ENCODE results near the gene ANKRD30B.
"Not testable (repeated sequence)": the region's sequence is repeated elsewhere in the genome, so short reads cannot be mapped to it uniquely, and the experiment has no call there.

ANKRD30B gene

DNA sequence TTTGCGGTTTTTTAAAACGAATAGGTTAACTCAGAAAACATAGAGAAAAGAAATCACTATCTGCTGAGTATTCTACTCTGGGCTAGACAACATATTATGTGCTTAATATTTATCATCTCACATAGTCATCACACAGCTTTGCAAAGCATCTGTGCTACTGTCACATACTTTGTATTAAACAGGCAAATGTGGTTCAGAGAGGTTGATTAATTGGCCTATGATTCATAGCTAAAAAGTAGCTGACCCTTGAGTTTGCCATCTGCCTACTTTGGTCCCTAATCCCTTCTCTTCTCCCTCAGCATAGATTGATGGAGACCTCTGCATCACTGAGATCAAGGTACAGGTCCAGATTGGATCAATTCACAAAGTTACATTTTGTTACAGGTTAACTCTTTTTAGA, 21.4 kb downstream of the ANKRD30B start:
- no peaks in the 10 kb centered on the region for H3K4me1 ChIP-seq (ENCODE audit: control insufficient read depth, insufficient read depth, low read length)
- no peak overlapping the region for H3K4me3 ChIP-seq (ENCODE audit: low read length)
- H3K36me3 ChIP-seq (ENCODE audit: control insufficient read depth, insufficient read depth, low read length): no peaks in the 10 kb centered on the region
- no peaks in the 10 kb centered on the region for H3K9me3 ChIP-seq (ENCODE audit: control insufficient read depth, low read length)
- H3K9ac ChIP-seq (ENCODE audit: low read length): no peak overlapping the region
- no peaks in the 10 kb centered on the region for H3K27me3 ChIP-seq (ENCODE audit: control insufficient read depth, insufficient read depth, low read length)

DNA sequence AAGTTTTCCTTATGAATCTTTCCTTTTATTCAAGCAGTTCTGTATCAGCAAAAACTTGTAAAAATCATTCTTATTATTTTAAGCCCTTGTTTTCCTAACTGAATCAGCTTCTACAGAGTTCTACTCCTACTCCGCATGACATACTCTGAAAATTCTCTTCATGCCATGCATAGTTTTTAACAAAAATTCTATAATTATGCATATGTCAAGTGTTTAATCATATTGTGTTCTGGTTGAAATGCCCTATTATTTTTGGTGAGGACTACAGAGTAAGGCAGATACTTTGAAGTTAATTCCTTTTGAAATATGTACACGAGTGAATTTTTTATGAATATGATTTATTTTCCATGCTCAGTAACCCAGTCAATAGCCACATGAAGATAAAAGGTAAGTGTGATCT, 28.8 kb downstream of the ANKRD30B start:
- H3K9me3 ChIP-seq (ENCODE audit: control insufficient read depth, low read length): no peaks in the 10 kb centered on the region
- no peak overlapping the region for H3K4me3 ChIP-seq (ENCODE audit: low read length)
- H3K4me1 ChIP-seq (ENCODE audit: control insufficient read depth, insufficient read depth, low read length): no peaks in the 10 kb centered on the region
- no peaks in the 10 kb centered on the region for H3K27me3 ChIP-seq (ENCODE audit: control insufficient read depth, insufficient read depth, low read length)
- H3K9ac ChIP-seq (ENCODE audit: low read length): no peak overlapping the region
- no peaks in the 10 kb centered on the region for H3K36me3 ChIP-seq (ENCODE audit: control insufficient read depth, insufficient read depth, low read length)

DNA sequence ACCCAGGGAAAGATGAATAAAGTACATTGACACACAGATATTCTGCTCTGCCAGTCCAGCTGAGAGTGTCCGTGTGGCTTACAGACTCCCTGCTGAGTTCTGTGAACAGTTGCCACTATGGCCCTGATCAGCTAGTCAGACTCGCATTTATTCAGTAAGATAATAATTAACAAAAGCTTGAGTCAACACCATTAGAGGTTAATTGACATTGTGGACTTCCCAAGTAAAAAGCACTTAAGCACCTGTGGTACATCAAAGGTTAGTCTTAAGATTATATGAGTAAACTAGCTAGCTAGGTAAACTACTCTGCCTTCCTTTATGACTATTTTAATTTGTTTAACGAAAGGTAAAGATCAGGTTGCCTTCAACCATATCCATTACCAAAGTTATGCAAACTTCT, 33.7 kb downstream of the ANKRD30B start:
- Histone ChIP-seq H3K36me3 (ENCODE audit: control insufficient read depth, insufficient read depth, low read length) (no peaks in the 10 kb centered on the region), H3K27me3 (ENCODE audit: control insufficient read depth, insufficient read depth, low read length) (no peaks in the 10 kb centered on the region), H3K9ac (ENCODE audit: low read length) (no peak overlapping the region), H3K9me3 (ENCODE audit: control insufficient read depth, low read length) (no peaks in the 10 kb centered on the region), H3K4me1 (ENCODE audit: control insufficient read depth, insufficient read depth, low read length) (no peaks in the 10 kb centered on the region), H3K4me3 (ENCODE audit: low read length) (no peak overlapping the region)

DNA sequence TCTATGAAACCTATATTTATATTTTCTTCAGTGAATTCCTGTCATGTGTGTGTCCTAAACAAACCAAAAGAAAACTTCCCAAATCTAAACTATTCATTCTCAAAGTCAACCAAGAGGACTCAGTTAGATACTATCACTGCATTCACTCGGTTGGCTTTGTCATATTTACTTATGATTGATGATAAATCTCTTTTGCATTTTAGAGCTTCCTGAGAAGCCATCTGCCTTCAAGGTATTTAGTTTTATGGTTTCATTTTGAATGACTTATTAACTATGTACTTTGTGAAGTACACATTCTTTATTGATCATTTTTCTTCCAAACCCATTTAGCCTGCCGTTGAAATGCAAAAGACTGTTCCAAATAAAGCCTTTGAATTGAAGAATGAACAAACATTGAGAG, 36.2 kb downstream of the ANKRD30B start:
- no peaks in the 10 kb centered on the region for H3K27me3 ChIP-seq (ENCODE audit: control insufficient read depth, insufficient read depth, low read length)
- H3K4me3 ChIP-seq (ENCODE audit: low read length): no peak overlapping the region
- no peaks in the 10 kb centered on the region for H3K4me1 ChIP-seq (ENCODE audit: control insufficient read depth, insufficient read depth, low read length)
- no peaks in the 10 kb centered on the region for H3K9me3 ChIP-seq (ENCODE audit: control insufficient read depth, low read length)
- H3K36me3 ChIP-seq (ENCODE audit: control insufficient read depth, insufficient read depth, low read length): no peaks in the 10 kb centered on the region
- no peak overlapping the region for H3K9ac ChIP-seq (ENCODE audit: low read length)

DNA sequence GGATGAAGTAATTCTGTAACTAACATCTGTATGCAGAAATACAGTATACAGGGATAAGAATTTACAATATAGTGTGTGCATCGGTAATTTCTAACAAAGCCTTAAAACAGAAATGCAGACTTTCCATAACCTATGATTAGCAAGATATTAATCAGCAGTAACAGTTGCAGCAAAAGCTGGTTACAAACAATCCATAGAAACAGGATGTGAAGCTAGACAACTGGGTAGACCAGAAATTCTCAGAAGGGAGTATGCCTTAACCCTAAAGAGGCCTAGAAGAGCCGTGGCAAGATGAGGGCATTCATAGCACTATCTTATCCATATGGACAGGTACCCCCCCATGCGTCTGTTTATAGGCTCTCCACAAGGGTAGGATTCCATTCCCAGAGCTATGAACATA, 48.9 kb downstream of the ANKRD30B start:
- not testable (repeated sequence) for H3K27me3 ChIP-seq (ENCODE audit: control insufficient read depth, insufficient read depth, low read length); H3K9ac ChIP-seq (ENCODE audit: low read length); H3K36me3 ChIP-seq (ENCODE audit: control insufficient read depth, insufficient read depth, low read length); H3K4me1 ChIP-seq (ENCODE audit: control insufficient read depth, insufficient read depth, low read length); H3K4me3 ChIP-seq (ENCODE audit: low read length); H3K9me3 ChIP-seq (ENCODE audit: control insufficient read depth, low read length)

DNA sequence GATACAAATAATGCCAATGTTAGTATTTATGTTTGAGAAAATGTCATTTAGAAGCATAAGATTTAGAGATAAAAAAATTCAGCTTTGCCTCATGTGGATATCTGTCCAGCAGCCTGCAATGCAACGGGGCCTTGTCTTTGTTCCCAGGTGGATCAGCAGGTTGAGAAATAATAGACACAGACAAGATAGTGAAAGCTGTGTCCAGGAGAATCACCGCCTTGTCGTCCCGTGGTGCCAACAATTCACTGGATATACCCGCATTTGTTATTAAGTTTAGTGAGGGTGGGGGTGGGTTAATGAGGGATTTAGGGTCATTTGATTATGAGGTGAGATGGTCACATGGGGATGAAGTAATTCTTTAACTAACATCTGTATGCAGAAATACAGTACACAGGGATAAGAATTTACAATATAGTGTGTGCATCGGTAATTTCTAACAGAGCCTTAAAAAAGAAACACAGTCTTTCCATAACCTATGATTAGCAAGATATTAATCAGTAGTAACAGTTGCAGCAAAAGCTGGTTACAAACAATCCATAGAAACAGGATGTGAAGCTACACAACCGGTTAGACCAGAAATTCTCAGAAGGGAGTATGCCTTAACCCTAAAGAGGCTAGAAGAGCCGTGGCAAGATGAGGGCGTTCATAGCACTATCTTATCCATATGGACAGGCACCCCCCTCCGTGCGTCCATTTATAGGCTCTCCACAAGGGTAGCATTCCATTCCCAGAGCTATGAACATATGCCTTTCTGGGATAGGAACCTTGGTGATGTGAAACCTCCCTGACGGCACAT, 50.2 kb downstream of the ANKRD30B start:
- H3K4me3 ChIP-seq (ENCODE audit: low read length); H3K36me3 ChIP-seq (ENCODE audit: control insufficient read depth, insufficient read depth, low read length); H3K9ac ChIP-seq (ENCODE audit: low read length); H3K4me1 ChIP-seq (ENCODE audit: control insufficient read depth, insufficient read depth, low read length); H3K27me3 ChIP-seq (ENCODE audit: control insufficient read depth, insufficient read depth, low read length); H3K9me3 ChIP-seq (ENCODE audit: control insufficient read depth, low read length): not testable (repeated sequence)

DNA sequence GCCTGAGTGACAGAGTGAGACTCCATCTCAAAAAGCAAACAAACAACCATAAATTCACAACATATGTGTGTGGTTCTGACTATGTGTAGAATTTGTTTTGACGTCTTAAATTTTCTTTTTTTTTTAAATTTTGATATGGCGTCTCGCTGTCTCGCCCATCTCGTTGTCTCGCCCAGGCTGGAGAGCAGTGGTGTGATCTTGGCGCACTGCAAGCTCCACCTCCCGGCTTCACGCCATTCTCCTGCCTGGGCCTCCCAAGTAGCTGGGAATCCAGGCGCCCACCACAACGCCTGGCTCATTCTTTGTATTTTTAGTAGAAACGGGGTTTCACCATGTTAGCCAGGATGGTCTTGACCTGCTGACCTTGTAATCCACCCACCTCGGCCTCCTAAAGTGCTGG, 63.1 kb downstream of the ANKRD30B start:
- H3K4me3 ChIP-seq (ENCODE audit: low read length); H3K9me3 ChIP-seq (ENCODE audit: control insufficient read depth, low read length); H3K4me1 ChIP-seq (ENCODE audit: control insufficient read depth, insufficient read depth, low read length); H3K9ac ChIP-seq (ENCODE audit: low read length); H3K36me3 ChIP-seq (ENCODE audit: control insufficient read depth, insufficient read depth, low read length); H3K27me3 ChIP-seq (ENCODE audit: control insufficient read depth, insufficient read depth, low read length): not testable (repeated sequence)

DNA sequence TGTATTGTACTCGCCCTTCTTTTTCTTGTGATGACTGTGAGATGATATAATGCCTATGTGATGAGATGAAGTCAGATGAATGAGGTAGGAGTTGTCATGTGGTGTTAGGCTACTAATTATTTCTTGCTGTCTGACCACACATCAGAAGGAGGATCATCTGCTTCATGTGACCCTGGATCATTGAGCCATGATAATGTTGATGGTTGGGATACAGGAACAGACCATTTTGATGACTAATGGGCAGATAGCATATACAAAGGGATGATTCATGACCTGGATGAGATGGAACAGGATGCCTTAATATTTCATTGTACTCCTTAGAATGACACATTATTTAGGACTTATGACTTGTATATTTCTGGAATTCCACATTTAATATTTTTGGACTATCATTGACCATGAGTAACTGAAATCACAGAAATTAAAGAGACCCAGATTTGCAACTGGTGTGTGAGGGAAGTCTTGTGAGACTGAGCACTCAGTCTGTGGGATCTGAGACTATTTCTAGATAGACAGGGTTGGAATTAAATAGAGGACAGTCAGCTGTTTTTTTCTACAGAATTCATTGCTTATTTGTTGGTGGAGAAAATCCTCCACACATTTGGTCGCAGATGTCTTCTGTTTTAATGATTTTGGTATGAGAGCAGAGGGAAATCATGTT, 79.1 kb downstream of the ANKRD30B start:
- not testable (repeated sequence) for H3K36me3 ChIP-seq (ENCODE audit: control insufficient read depth, insufficient read depth, low read length); H3K9me3 ChIP-seq (ENCODE audit: control insufficient read depth, low read length); H3K9ac ChIP-seq (ENCODE audit: low read length); H3K27me3 ChIP-seq (ENCODE audit: control insufficient read depth, insufficient read depth, low read length); H3K4me3 ChIP-seq (ENCODE audit: low read length); H3K4me1 ChIP-seq (ENCODE audit: control insufficient read depth, insufficient read depth, low read length)

DNA sequence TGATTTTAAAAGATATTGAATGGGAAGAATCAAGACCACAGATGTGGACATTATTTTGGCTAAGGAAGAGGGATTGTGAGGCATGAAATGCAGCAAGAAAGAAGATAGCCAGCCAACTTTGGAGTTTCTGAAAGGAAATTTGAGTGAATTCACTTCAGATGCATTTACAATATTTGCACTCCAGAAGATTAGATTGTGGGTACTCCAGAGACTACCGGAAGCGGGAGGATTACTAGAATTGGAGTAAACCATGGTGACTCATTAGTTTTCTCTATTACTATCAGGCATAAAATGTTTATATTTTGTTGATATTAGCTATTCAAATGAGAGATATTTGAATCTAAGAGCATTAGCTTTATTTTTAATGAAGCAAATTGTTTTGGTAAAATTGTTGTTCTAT, 93.6 kb downstream of the ANKRD30B start:
- H3K27me3 ChIP-seq (ENCODE audit: control insufficient read depth, insufficient read depth, low read length); H3K9me3 ChIP-seq (ENCODE audit: control insufficient read depth, low read length); H3K36me3 ChIP-seq (ENCODE audit: control insufficient read depth, insufficient read depth, low read length); H3K4me3 ChIP-seq (ENCODE audit: low read length); H3K4me1 ChIP-seq (ENCODE audit: control insufficient read depth, insufficient read depth, low read length); H3K9ac ChIP-seq (ENCODE audit: low read length): not testable (repeated sequence)

DNA sequence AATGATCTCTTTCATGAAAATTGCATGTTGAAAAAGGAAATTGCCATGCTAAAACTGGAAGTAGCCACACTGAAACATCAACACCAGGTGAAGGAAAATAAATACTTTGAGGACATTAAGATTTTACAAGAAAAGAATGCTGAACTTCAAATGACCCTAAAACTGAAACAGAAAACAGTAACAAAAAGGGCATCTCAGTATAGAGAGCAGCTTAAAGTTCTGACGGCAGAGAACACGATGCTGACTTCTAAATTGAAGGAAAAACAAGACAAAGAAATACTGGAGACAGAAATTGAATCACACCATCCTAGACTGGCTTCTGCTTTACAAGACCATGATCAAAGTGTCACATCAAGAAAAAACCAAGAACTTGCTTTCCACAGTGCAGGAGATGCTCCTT, 103.6 kb downstream of the ANKRD30B start:
- not testable (repeated sequence) for H3K36me3 ChIP-seq (ENCODE audit: control insufficient read depth, insufficient read depth, low read length); H3K27me3 ChIP-seq (ENCODE audit: control insufficient read depth, insufficient read depth, low read length); H3K9me3 ChIP-seq (ENCODE audit: control insufficient read depth, low read length); H3K4me1 ChIP-seq (ENCODE audit: control insufficient read depth, insufficient read depth, low read length); H3K4me3 ChIP-seq (ENCODE audit: low read length); H3K9ac ChIP-seq (ENCODE audit: low read length)

DNA sequence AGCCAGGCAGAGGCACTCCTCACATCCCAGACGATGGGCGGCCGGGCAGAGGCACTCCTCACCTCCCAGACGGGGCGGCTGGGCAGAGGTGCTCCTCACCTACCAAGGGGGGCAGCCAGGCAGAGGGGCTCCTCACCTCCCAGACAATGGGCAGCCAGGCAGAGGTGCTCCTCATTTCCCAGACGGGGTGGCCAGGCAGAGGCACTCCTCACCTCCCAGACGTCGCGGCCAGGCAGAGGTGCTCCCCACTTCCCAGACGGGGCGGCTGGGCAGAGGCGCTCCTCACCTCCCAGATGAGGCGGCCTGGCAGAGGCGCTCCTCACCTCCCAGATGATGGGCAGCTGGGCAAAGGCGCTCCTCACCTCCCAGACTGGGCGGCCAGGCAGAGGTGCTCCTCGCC, 107.7 kb downstream of the ANKRD30B start:
- H3K9ac ChIP-seq (ENCODE audit: low read length); H3K4me3 ChIP-seq (ENCODE audit: low read length); H3K9me3 ChIP-seq (ENCODE audit: control insufficient read depth, low read length); H3K4me1 ChIP-seq (ENCODE audit: control insufficient read depth, insufficient read depth, low read length); H3K36me3 ChIP-seq (ENCODE audit: control insufficient read depth, insufficient read depth, low read length); H3K27me3 ChIP-seq (ENCODE audit: control insufficient read depth, insufficient read depth, low read length): not testable (repeated sequence)

DNA sequence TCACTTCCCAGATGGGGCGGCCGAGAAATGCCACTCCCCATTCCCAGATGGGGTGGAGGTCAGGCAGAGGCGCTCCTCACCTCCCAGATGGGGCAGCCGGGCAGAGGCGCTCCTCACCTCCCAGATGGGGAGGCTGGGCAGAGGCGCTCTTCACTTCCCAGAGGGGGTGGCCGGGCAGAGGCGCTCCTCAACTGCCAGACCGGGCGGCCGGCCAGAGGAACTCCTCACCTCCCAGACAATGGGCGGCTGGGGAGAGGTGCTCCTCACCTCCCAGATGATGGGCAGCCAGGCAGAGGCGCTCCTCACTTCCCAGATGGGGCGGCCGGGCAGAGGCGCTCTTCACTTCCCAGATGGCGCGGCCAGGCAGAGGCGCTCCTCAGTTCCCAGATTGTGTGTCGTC, 108.3 kb downstream of the ANKRD30B start:
- not testable (repeated sequence) for H3K9ac ChIP-seq (ENCODE audit: low read length); H3K9me3 ChIP-seq (ENCODE audit: control insufficient read depth, low read length); H3K4me1 ChIP-seq (ENCODE audit: control insufficient read depth, insufficient read depth, low read length); H3K4me3 ChIP-seq (ENCODE audit: low read length); H3K27me3 ChIP-seq (ENCODE audit: control insufficient read depth, insufficient read depth, low read length); H3K36me3 ChIP-seq (ENCODE audit: control insufficient read depth, insufficient read depth, low read length)

DNA sequence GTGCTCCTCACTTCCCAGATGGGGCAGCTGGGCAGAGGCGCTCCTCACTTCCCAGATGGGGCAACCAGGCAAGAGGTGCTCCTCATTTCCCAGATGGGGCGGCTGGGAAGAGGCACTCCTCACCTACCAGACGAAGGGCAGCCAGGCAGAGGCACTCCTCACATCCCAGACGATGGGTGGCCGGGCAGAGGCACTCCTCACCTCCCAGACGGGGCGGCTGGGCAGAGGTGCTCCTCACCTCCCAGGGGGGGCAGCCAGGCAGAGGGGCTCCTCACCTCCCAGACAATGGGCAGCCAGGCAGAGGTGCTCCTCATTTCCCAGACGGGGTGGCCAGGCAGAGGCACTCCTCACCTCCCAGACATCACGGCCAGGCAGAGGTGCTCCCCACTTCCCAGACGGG, 110.5 kb downstream of the ANKRD30B start:
- not testable (repeated sequence) for H3K27me3 ChIP-seq (ENCODE audit: control insufficient read depth, insufficient read depth, low read length); H3K4me3 ChIP-seq (ENCODE audit: low read length); H3K9me3 ChIP-seq (ENCODE audit: control insufficient read depth, low read length); H3K9ac ChIP-seq (ENCODE audit: low read length); H3K4me1 ChIP-seq (ENCODE audit: control insufficient read depth, insufficient read depth, low read length); H3K36me3 ChIP-seq (ENCODE audit: control insufficient read depth, insufficient read depth, low read length)

Data from mucosa of stomach (tissue), 1 donor.